Measurements from ENCODE around the gene LSS.

DNA sequence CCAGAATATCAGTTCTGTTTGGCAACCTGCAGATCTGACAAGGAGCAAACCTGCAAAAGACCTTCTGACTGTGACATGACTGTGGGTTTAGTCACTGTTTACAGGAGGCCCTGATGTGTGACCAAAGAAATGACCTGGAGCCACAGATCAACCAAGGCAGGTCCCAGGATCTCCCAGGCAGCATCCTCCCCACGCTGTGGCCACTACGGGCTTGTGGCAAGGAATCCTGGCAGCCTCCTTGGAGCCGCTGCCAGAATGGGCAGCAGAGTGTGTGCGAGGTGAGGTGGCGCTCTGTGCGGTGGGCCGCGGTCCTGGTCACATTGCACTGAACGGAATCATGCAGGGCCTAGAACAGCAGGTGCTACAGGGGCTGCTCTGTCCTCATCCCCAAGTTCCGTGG lies 40.9 kb upstream of the LSS start:
- TF ChIP-seq SUZ12 (IDR thresholded peaks at IDR 0.05; ENCODE audit: low read length) (no peak), CHD1 (IDR thresholded peaks at IDR 0.05; ENCODE audit: low read depth, low read length) (no peak), POLR2A (IDR thresholded peaks at IDR 0.05; ENCODE audit: control extremely low read depth in 1 of 2, low read depth in 2 of 2, low read length in 2 of 2) (no peak), EP300 (IDR thresholded peaks at IDR 0.05; ENCODE audit: borderline replicate concordance in 1 of 2, low read depth in 2 of 2, low read length in 2 of 2) (no peak), CHD2 (IDR thresholded peaks at IDR 0.05; ENCODE audit: low read length) (no peak), EGR1 (IDR thresholded peaks at IDR 0.05; ENCODE audit: borderline replicate concordance, low read depth, low read length) (no peak), POLR2AphosphoS5 (IDR thresholded peaks at IDR 0.05; ENCODE audit: low read depth, low read length) (no peak), TAF1 (IDR thresholded peaks at IDR 0.05; ENCODE audit: low read depth, low read length) (no peak), YY1 (IDR thresholded peaks at IDR 0.05; ENCODE audit: low read depth, low read length) (no peak), JUND (IDR thresholded peaks at IDR 0.05; ENCODE audit: low read length) (no peak), TAF7 (optimal IDR thresholded peaks at IDR 0.05; ENCODE audit: borderline replicate concordance, low read depth, low read length) (no peak)
- TF ChIP-seq, protein P1, sequence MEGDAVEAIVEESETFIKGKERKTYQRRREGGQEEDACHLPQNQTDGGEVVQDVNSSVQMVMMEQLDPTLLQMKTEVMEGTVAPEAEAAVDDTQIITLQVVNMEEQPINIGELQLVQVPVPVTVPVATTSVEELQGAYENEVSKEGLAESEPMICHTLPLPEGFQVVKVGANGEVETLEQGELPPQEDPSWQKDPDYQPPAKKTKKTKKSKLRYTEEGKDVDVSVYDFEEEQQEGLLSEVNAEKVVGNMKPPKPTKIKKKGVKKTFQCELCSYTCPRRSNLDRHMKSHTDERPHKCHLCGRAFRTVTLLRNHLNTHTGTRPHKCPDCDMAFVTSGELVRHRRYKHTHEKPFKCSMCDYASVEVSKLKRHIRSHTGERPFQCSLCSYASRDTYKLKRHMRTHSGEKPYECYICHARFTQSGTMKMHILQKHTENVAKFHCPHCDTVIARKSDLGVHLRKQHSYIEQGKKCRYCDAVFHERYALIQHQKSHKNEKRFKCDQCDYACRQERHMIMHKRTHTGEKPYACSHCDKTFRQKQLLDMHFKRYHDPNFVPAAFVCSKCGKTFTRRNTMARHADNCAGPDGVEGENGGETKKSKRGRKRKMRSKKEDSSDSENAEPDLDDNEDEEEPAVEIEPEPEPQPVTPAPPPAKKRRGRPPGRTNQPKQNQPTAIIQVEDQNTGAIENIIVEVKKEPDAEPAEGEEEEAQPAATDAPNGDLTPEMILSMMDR (IDR thresholded peaks at IDR 0.05; ENCODE audit: control extremely low read depth in 1 of 3, insufficient read depth in 1 of 3, low read depth in 1 of 3, low read length in 3 of 3): no peak

Measured in H1 (cell line).